Activated T-helper 17 cell treated with anti-CD3 and anti-CD28 coated beads, Interleukin-2, amount 50 U/mL, for 72 hours (primary cell): ENCODE data around the gene TOMM5. TPM values are rescaled to one million over a fixed set of nuclear protein-coding genes. Genes with fewer than 3 reads are reported as not detected.

Experiments used
- ATAC-seq: fragments of 150-1000 bp; cut with Tn5 transposase; replicated peaks from 2 replicates; pipeline ENCODE4 v1.10.0; 2021; ENCODE audit warnings: mild to moderate bottlenecking, moderate library complexity
- H3K27ac Mint-ChIP-seq: one replicate; pipeline ENCODE4 v1.8.0; 2022; ENCODE audit warnings: mixed read lengths
- H3K27me3 Mint-ChIP-seq: one replicate; pipeline ENCODE4 v1.8.0; 2022; ENCODE audit warnings: mixed read lengths
- H3K36me3 Mint-ChIP-seq: one replicate; pipeline ENCODE4 v1.8.0; 2022; ENCODE audit warnings: low read depth, mild to moderate bottlenecking, mixed read lengths
- H3K4me1 Mint-ChIP-seq: one replicate; pipeline ENCODE4 v1.8.0; 2022; ENCODE audit warnings: mixed read lengths
- H3K4me3 Mint-ChIP-seq: one replicate; pipeline ENCODE4 v1.8.0; 2022; ENCODE audit warnings: mild to moderate bottlenecking, mixed read lengths
- H3K9me3 Mint-ChIP-seq: one replicate; pipeline ENCODE4 v1.8.0; 2022; ENCODE audit warnings: mixed read lengths
- total RNA-seq, 2 donors: library from RNA; stranded (reverse); gene quantifications; one replicate each; pipeline ENCODE4 v1.2.3, GENCODE V29; 2022

Gene TOMM5
- total RNA-seq, 2 donors from 2014 or later = 77.7 to 158 TPM

DNA sequence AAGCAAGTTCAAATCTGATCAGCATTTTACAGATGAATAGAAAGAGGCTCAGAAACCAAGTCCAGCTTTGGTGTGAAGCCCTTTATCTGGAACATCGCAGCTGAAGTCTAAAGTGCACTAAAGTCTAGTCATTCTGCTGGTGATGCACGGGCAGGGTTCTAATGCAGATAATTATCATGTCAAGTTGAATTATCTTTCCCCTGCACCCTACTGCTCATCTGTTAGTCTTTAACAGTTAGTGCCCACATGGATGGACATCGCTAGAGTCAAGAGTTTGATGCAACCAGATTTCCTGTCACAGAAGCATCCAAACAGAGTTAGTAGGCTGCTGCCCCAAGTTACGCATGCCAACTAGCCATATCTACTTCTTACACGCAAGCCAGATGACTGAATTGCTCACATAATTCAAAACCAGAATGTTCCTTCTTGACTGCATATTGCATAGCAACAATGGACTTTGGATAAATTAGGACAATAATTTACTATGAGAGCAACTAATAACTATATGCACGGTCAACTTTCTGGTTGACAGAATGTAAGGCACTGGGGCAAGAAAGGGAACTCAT lies 1.6 kb upstream of the TOMM5 start:
- no peak overlapping the region for H3K27ac Mint-ChIP-seq
- H3K4me3 Mint-ChIP-seq = peak overlapping the region; percentile 100
- peaks cover 37% of the 10 kb centered on the region for H3K36me3 Mint-ChIP-seq
- peaks cover 14% of the 10 kb centered on the region for H3K27me3 Mint-ChIP-seq
- peaks cover 11% of the 10 kb centered on the region for H3K4me1 Mint-ChIP-seq
- no peaks in the 10 kb centered on the region for H3K9me3 Mint-ChIP-seq
- no peak for ATAC-seq

GRCh38 chr9:37587521-37587920 lies 4.9 kb downstream of the TOMM5 start:
- Mint-ChIP-seq H3K4me1 (peaks cover 17% of the 10 kb centered on the region), H3K9me3 (no peaks in the 10 kb centered on the region), H3K4me3 (no peak overlapping the region), H3K27ac (no peak overlapping the region), H3K27me3 (no peaks in the 10 kb centered on the region), H3K36me3 (peaks cover 99% of the 10 kb centered on the region)
- ATAC-seq = no peak

DNA sequence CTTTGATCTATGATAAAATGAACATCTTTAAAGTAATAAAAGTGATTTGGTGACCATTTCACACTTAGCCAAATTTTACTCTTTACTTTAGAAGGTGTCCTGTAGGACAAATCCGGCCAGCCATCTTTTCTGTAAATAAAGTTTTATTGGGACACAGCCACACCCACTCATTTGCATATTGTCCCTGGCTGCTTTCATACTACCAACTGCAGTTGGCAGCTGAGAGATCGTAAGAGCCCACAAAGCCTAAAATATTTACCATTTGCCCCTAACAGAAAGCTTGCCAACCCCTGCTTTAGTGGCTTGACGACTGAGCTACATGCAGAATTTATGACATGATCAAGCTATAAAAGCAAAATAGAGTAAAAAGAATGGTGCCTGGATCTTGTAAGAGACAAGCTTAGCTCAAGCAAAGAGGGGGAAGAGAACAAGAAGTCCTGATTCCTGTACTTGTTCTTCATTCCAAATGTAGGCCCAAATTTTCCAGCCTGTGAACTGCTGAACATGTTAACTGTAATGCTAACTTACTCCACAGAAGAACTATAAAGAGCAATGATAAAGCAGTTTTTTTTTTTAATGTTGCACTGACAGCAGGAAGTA lies 8.8 kb downstream of the TOMM5 start:
- ATAC-seq = no peak
- Mint-ChIP-seq H3K36me3 (peaks cover 97% of the 10 kb centered on the region), H3K9me3 (no peaks in the 10 kb centered on the region), H3K4me3 (no peak overlapping the region), H3K4me1 (peaks cover 7% of the 10 kb centered on the region), H3K27me3 (no peaks in the 10 kb centered on the region), H3K27ac (no peak overlapping the region)

DNA sequence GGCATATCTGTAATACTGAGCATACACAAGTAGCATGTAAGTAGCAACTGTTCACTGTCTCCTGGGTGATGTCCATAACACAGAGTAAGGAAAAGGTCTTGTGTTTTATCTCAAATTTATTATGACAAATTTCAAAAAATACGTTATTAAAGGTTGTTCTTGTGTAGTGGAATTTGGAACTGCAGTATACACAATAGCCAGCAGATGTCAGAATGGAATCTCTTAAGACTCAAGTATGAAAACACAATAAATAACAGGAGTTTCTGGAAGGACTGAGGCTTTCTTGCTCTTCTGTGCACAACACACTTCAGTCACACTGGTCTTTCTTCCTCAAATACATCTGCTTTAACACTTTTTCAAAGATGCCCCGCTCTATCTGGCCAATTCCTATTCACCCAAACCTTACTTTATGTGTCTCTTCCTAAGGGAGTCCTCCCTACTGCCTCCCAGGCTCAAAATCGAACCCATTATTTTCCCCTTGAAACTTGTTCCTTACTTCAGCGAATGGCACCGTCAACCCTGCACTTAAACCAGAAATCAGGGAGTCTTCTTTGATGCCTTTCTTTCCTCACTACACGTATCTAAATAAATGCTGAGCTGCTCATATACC lies 9.7 kb downstream of the TOMM5 start:
- Mint-ChIP-seq H3K27ac (no peak overlapping the region), H3K9me3 (no peaks in the 10 kb centered on the region), H3K36me3 (peaks cover 90% of the 10 kb centered on the region), H3K4me3 (no peak overlapping the region), H3K27me3 (no peaks in the 10 kb centered on the region), H3K4me1 (peaks cover 7% of the 10 kb centered on the region)
- ATAC-seq = no peak

GRCh38 chr9:37575921-37576721 lies 16.3 kb downstream of the TOMM5 start, which contains the start of gene FBXO10:
FBXO10 (minus strand) TSS chr9:37576380; CDS start chr9:37541768, 34,612 bp downstream.
- Mint-ChIP-seq H3K36me3 (peaks cover 35% of the 10 kb centered on the region), H3K27ac (peak within 1 kb of the TSS; percentile 24)
- peak; percentile 84 for ATAC-seq

DNA sequence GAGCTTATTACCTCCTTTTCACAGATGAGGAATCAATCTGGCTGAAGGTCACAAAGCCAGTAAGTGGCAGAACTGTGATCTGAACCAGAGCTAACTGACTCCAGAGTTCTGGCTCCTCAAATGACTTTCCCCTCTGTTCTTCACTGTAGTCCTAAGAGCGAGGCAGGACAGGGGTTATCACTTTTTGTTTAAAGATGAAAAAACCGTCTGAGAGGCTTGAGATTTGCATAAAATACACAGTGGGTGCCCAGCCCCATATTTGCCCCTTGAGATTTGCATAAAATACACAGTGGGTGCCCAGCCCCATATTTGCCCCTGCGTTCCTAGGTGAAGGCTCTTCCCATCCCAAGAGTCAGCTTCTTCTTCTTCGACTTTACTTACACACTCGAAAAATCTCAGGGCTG lies 16.9 kb downstream of the TOMM5 start:
- Mint-ChIP-seq H3K27me3 (no peaks in the 10 kb centered on the region), H3K4me1 (peaks cover 11% of the 10 kb centered on the region), H3K36me3 (peaks cover 28% of the 10 kb centered on the region), H3K4me3 (peak overlapping the region; percentile 77), H3K27ac (peak overlapping the region; percentile 24), H3K9me3 (no peaks in the 10 kb centered on the region)
- ATAC-seq = peak; percentile 17

More at GRCh38 chr9:37575921-37576721, 16.3 kb downstream of the TOMM5 start, which contains the start of gene FBXO10:
- Mint-ChIP-seq H3K27me3 (no peaks in the 10 kb centered on the region), H3K4me3 (peak within 1 kb of the TSS; percentile 77), H3K4me1 (peaks cover 11% of the 10 kb centered on the region), H3K9me3 (no peaks in the 10 kb centered on the region)

GRCh38 chr9:37575001-37575400 lies 17.4 kb downstream of the TOMM5 start:
- peaks cover 11% of the 10 kb centered on the region for H3K4me1 Mint-ChIP-seq
- H3K27ac Mint-ChIP-seq = peak overlapping the region; percentile 24
- H3K27me3 Mint-ChIP-seq = no peaks in the 10 kb centered on the region
- ATAC-seq = no peak
- H3K36me3 Mint-ChIP-seq = peaks cover 23% of the 10 kb centered on the region
- no peaks in the 10 kb centered on the region for H3K9me3 Mint-ChIP-seq
- H3K4me3 Mint-ChIP-seq = peak overlapping the region; percentile 77

DNA sequence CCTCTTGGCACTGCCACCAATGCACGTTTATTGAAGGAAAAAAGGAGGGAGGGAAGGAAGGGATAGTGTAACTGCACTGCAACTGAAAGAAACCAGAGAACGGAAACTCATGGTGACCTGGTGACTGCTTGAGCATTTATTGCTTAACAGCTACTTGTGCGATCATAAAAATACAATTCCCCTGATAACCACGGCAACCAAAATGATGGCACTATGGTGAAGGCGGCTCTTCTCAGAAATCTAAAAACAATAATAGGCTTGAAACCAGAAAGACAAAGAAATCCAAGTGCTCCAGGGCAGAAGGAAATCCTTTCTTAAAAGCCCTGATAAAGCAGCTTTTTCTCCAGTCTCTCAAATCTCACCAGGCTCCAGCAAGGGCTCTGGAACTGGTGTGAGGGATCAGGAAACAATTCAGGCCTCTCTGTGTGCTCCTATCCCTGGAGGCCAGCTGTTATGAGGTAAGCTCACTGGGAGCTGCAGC lies 18.1 kb downstream of the TOMM5 start:
- Mint-ChIP-seq H3K27ac (no peak overlapping the region), H3K36me3 (peaks cover 19% of the 10 kb centered on the region), H3K4me1 (peaks cover 11% of the 10 kb centered on the region), H3K27me3 (no peaks in the 10 kb centered on the region), H3K4me3 (no peak overlapping the region), H3K9me3 (no peaks in the 10 kb centered on the region)
- no peak for ATAC-seq

DNA sequence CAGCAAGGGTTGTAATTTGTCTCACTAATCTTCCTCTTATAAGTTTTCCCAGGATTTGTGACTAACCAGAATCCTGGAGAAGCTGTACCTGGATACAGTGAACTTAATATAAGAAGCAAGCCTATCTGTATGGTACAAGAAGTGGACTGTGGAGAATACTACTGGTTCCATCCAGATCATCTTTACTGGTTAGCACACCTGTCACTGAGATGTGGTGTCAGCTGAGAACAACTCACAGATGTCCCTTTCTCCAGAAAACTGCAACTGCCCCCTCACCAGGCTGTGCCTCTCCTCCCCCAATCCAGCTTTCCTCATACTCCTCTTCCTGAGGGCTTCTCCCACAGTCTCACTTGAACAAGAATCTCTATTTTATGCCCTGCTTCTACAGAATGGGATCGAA lies 21.1 kb downstream of the TOMM5 start:
- ATAC-seq = no peak
- Mint-ChIP-seq H3K4me3 (no peak overlapping the region), H3K4me1 (peaks cover 9% of the 10 kb centered on the region), H3K36me3 (peaks cover 14% of the 10 kb centered on the region), H3K27me3 (no peaks in the 10 kb centered on the region), H3K27ac (no peak overlapping the region), H3K9me3 (no peaks in the 10 kb centered on the region)

GRCh38 chr9:37566716-37567115 lies 25.7 kb downstream of the TOMM5 start:
- Mint-ChIP-seq H3K36me3 (peaks cover 20% of the 10 kb centered on the region), H3K4me3 (no peak overlapping the region), H3K9me3 (peaks cover 3% of the 10 kb centered on the region), H3K27me3 (no peaks in the 10 kb centered on the region), H3K27ac (no peak overlapping the region), H3K4me1 (peaks cover 5% of the 10 kb centered on the region)
- no peak for ATAC-seq

DNA sequence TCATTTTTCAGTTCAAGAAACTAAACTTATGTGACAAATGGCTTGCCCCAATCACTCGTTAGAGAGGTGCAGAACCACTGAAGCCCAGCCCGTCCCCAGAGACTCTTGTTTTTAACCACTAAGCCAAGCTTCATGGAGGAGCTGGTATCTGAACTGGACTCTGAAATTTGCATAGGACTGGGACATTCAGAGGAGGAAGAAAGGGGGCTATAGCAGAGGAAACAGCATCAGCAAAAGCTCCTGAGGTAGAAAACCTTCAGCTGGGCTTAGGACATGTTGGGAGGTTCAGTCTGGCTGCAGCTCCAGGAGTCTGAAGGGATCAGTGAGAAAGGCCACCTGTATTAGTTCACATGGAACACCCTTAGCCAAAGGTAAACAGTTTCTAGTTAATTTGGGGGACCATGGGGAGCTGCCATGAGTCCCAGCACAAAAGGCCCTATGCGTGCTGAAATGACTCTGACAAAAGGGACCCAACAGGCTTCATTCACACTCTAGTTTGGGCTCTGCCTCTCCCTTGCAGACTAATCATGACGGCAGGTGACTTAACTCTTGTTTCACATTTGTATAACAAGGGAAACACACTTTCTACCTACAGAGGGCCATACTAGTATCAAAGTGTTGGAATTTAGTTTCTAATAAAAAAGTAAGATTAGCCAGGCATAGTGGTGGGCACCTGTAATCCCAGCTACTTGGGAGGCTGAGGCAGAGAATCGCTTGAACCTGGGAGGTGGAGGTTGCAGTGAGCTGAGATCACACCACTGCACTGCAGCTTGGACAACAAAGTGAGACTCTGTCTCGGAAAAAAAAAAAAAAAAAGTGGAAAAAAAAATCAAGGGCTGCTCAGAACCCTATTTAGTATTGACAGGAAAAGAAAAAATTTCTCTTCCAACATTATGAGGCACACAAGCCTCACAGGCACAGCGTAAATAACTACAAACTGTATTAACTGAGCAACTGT lies 26.5 kb downstream of the TOMM5 start:
- no peak overlapping the region for H3K27ac Mint-ChIP-seq
- peaks cover 3% of the 10 kb centered on the region for H3K9me3 Mint-ChIP-seq
- no peak for ATAC-seq
- peaks cover 5% of the 10 kb centered on the region for H3K4me1 Mint-ChIP-seq
- H3K27me3 Mint-ChIP-seq = no peaks in the 10 kb centered on the region
- peaks cover 20% of the 10 kb centered on the region for H3K36me3 Mint-ChIP-seq
- H3K4me3 Mint-ChIP-seq = no peak overlapping the region

- peaks cover 3% of the 10 kb centered on the region for H3K9me3 Mint-ChIP-seq
- ATAC-seq = no peak
- H3K27me3 Mint-ChIP-seq = no peaks in the 10 kb centered on the region
- no peak overlapping the region for H3K4me3 Mint-ChIP-seq
- no peak overlapping the region for H3K27ac Mint-ChIP-seq
- peaks cover 20% of the 10 kb centered on the region for H3K36me3 Mint-ChIP-seq
- H3K4me1 Mint-ChIP-seq = peaks cover 5% of the 10 kb centered on the region
Measured at GRCh38 chr9:37564916-37565315, 27.5 kb downstream of the TOMM5 start.

DNA sequence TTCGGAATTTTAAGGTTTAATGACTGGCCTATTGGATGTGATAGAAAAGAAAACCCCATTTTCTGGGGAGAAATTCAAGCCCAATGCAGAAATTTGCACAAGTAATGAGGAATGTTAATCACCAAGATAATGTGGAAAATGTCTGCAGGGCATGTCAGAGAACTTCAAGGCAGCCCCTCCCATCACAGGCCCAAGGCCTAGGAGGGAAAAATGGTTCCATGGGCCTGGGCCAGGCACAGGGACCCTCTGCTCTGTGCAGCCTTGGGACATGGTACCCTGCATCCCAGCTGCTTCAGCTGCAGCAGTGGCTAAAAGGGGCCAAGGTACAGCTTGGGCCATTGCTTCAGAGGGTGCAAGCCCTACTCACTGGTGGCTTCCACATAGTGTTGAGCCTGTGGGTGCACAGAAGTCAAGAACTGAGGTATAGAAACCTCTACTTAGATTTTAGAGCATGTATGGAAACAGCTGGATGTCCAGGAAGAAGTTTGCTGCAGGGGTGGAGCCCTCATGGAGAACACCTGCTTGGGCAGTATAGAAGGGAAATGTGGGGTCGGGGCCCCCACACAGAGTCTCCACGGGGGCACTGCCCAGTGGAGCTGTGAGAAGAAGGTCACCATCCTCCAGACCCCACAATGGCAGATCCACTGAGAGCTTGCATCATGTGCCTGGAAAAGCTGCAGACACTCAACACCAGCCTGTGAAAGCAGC lies 28.4 kb downstream of the TOMM5 start:
- H3K27me3 Mint-ChIP-seq = no peaks in the 10 kb centered on the region
- peaks cover 5% of the 10 kb centered on the region for H3K4me1 Mint-ChIP-seq
- H3K4me3 Mint-ChIP-seq = no peak overlapping the region
- ATAC-seq = no peak
- no peak overlapping the region for H3K27ac Mint-ChIP-seq
- H3K36me3 Mint-ChIP-seq = peaks cover 14% of the 10 kb centered on the region
- peaks cover 3% of the 10 kb centered on the region for H3K9me3 Mint-ChIP-seq
